Fibroblast of gingiva (primary cell): ENCODE results near the gene CRYBB2.
"Not testable (repeated sequence)": the region's sequence is repeated elsewhere in the genome, so short reads cannot be mapped to it uniquely, and the experiment has no call there.

Experiments
- DNase-seq: peaks from one replicate; pipeline ENCODE4 v3.0.0-alpha.2; 2011; ENCODE audit warnings: low read depth

CRYBB2 gene

DNA sequence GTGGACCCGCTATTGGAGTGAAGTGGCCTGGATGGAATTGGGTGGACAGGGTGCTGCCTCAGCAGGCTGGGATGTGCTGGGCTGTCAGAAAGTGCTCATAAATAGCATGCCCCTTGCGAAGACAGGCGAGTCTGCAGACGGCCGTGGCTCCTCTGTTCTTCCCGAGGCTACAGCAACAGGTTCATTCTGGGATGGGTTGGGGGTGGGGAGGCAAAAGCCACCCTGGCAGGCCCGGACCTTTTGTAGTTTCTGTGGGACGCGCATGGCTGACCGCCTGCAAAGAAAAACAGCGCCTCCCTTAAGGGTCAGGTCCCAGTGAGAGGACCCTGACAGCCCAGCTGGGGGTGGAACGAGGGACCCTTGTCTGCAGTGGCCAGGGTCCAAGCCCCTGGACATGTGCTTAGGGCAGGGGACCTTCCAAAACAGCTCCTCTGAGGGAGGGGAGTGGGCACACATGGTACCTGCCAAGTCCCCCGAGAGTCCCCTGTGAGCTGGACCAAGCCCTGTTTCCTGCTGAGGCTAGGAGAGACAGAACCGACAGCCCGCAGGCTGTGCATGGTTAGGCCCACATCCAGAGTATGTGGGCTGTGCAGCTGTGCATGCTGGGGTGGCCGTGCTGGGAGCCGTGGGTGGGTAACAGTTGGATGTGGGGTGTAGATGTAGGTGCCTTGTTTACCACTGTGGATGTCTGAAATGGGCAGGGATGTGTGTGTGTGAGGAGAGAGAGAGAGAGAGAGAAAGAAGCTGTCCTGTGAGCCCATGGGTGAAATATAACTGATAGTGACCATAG, 19.5 kb upstream of the CRYBB2 start, which contains the start of gene CRYBB3:
TSS of gene CRYBB3 (plus strand) at position 128 of the 790 bp plus-strand sequence. CDS start 1,539 bp downstream, outside the sequence.
- no peak for DNase-seq

DNA sequence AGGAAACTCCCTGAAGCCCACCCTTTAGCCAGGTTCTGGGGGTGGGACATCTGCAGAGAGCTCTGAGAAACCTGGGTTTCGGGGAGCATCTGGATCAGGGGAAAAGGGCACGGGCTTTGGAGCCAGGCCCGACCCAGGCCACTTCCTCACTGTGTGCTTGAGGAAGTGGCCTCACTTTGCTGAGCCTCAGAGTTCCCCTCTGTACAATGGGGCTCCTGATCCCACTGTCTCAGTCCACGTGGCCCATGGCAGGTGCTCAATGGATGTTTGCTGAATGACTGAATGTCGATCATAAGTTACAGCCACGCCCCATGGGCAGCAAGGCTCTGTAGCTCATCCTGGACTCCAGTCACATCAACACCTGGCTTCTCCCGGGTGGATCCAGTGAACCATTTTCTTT, 18.5 kb upstream of the CRYBB2 start:
- no peak for DNase-seq

DNA sequence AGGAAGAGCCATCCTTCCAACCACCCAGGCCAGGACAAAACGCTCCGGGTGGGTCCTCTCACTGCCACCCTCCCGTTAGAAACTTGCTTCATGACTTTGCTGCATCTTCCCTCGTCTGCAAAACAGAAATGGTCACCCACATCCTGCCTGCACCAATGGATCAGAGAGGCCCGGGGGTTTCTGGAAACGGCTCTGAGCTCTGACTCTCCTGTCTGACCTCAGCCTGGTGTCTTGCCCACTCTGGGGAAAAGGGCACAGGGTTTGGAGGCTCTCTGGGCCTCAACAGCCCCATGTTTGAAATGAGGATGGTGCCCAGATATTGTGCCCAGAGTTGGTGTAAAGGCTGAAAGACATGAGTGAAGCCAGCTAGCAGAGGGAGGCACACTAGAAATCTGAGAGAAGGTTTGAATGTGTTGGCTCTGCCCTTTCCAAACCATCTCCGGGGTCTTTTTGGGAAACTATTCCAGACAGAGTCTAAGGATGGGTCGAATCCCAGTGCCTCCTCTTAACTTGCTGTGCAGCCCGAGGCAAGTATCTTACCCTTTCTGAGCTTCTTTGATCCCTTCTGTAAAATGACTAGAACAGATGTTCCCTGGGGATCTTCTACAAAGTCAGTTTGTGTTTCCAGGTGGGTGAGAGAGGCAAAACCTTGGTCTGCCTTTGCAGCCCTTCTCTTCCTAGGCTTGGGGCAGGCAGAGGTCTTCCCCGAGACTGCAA, 17.7 kb upstream of the CRYBB2 start:
- DNase-seq: no peak

DNA sequence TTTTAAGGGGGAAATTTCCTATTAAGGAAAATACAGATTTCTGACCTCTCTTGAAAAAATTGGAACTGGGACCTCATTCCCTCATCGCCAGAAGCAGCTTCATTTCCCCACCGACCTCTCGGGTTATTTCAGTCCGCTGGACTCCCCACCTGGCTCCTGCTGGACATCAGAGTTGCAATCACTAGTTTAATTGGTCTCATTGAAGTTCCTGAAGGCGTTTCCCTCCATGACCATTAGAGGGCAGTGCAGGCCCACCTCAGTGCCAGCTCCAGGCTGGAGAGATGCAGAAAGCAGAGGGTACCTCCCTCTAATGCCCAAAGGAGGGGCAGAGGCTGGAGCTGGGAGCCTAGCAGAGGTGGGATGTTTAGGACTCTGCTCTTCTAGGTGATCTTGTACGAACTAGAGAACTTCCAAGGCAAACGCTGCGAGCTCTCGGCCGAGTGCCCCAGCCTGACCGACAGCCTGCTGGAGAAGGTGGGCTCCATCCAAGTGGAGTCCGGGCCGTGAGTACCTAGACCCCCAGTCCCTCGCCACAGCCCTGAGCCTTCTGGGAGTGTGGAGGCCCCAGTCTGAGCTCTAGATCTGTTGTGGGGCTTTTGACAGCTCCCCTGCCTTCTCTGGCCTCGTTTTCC, 17.0 kb upstream of the CRYBB2 start:
- DNase-seq: peak; percentile 42

DNA sequence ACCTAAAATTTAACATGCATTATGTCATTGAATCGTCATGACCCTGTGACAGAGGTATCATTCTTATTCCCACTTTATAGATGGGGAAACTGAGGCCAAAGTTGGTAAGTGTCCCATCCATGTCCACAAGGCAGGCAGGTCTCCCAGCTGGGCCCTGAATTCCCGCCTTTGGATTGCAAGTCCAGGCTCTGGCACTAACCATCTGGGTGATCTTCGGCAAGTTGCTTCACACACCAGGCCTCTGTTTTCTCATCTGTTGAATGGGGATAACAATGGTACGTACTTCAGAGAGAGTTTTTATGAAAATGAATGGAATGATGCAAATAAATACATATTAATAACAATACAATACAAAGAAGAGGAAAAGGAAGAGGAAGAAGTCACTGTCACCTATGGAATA, 16.4 kb upstream of the CRYBB2 start:
- DNase-seq: no peak

DNA sequence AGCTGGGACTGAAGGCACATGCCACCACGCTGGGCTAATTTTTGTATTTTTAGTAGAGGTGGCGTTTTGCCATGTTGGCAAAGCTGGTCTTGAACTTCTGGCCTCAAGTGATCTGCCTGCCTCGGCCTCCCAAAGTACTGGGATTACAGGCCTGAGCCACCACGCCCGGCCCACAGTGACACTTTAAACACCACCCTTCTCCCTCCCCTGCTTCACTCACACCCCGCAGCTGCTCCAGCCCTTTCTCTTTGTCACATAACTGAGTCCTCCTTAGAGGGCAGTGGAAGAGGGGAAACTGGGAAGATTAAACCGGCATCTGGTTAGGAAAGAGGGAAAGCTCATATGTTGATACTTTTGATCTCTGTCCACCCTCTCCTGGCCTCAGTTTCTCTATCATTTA, 14.9 kb upstream of the CRYBB2 start:
- not testable (repeated sequence) for DNase-seq

DNA sequence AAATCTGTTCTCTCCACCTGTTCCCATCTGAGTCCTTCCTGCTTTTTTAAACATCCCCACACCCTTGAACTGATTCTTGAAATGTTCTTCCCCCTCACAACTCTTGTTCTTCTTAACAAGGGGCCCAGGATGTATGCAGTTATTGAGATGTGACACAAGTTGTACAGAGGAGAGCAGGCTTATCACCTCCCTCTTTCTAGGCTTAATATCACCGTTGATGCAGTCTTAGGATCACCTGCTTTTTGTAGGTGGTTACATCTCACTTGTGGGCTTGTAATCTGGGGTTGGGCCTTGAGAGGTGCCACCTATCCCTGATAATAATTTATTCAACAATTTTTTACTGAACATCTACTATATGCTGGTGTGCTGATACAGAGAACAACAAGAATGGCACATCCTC, 13.6 kb upstream of the CRYBB2 start:
- no peak for DNase-seq

DNA sequence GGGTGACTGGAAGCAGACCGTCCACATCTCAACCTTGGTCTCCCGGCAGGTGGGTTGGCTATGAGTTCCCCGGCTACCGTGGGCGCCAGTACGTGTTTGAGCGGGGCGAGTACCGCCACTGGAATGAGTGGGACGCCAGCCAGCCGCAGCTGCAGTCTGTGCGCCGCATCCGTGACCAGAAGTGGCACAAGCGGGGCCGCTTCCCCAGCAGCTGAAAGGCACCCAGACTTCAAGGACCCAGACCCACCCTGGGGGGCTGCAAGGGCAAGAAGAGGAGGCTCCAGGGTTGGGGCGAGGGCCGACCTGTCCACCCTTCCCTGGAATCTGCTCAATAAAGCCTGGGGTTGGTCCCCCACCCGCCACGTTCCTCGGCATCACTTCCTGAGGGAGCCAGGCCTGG, 12.4 kb upstream of the CRYBB2 start:
- DNase-seq: no peak

DNA sequence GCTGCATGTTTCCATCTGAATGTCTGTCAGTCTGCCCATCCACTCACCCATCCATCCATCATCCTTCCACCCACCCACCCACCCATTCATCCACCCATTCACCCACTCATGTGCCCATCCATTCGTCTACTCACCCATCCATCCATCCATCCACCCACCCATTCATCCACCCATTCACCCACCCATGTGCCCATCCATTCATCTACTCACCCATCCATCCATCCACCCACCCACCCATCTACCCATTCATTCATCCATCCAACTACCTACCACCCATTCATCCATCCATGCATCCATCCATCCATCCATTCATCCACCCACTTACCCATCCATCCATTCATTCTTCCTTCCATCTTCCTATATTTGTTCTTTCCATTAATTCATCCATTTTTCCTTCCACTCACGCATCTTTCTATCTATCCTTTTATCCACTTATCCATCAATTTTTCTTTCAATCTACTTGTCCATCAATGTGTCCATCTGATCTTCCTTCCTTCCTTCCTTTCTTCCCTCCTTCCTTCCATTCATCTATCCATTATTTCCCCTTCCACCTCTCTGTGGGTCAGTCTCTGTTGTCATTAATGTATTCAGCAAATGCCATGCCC, 11.8 kb upstream of the CRYBB2 start:
- DNase-seq: no peak

DNA sequence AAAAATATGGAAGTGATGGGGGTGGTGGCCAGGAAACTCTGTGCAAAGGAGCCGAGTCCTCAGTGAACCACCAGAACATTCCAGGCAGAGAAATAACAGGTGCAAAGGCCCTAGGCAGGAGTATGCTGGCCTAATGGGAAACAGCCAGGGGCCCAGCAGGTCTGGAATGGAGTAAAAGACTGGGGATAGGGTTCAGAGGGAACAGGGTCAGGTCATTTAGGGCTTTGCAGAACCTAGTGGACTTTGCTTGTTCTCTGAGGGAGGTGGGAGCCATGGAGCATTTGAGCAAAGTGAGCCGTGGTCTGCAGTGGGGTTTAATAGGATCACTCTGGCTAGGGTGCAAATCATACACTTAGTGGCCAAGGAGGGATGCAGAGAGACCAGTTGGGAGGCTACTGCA, 11.1 kb upstream of the CRYBB2 start:
- DNase-seq: no peak

DNA sequence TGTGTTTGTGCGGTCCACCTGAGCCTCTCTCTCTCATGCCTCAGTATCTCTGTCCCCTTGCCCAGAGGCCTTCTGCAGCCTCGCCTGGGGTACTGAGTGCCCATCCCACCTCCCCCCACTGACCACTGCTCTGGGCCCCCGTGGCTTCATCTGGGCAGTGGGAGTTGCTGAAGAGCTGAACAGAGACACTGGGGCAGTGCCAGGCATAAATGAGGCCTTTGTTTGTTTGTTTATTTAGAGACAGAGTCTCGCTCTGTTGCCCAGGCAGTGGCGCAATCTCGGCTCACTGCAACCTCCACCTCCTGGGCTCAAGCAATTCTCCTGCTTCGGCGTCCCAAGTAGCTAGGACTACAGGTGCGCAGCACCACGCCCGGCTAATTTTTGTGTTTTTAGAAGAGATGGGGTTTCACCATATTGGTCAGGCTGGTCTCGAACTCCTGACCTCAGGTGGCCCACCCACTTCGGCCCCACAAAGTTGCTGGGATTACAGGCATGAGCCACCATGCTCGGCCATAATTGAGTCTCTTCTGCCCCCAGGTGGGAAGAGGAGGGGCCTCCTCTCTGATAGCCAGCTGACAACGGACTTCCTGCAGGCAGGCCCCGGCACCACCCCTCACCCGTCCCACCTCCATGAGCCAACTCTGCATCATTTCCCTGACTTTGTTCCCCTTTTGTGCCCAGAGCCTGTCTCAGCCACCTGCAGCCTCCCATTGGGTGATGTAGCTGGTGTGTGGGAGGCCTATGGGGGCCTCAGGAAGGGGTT, 10.5 kb upstream of the CRYBB2 start:
- DNase-seq: no peak

DNA sequence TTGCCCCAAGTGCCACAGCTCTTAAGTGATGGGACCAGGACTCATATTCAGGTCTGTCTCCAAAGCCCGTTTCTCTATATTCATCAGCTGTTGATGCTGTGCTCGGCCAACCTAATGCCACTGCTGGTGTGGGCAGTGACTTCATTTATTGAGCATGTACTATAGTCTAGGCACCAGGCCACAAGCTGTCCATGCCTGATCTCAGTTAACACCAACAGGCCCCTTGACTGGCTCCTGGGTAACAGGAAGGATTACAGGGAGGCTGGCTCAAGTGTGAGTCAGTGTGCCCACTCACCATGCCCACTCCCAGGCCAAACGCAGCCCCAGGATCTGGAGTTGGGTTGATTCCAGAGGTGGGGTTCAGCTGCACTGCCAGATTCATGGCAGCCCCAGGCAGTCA, 8.6 kb upstream of the CRYBB2 start:
- no peak for DNase-seq

DNA sequence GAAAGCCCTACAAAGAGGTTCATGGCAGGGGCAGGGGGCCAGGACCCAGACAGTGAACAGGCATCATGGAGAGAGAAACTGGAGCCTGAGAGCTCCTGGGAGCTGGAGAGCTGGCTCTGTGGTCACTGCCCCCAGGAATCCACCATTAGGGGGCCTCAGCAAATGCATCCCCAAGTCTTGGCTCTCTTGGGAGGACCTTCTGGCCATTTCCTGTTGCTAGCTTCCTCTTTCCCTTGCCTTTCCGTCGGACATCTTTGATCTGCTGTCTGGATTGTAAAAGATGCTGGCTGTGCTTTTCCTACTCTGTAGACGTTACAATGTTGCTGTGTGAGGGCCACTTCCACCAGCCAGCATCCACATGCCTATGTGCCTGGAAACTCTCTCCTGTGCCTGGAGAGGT, 7.1 kb upstream of the CRYBB2 start:
- no peak for DNase-seq

DNA sequence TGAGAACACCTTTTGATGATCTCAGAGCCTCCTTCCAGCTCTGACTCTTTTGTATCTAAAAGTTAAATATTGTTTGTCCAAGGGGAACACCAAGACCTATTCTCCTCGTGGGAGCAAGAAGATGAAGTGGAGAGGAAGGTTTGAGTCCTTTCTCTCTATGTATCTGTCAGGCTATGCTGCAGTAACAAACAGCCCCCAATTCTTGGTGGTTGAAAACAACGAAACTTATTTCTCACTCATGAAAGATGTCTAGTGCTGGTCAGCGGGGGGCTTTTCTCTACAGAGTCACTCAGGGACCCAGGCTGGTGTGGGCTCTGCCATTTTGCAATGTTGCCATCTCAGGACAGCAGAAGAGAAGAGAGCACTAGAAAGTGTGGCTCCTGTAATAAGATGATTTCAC, 6.2 kb upstream of the CRYBB2 start:
- DNase-seq: no peak

DNA sequence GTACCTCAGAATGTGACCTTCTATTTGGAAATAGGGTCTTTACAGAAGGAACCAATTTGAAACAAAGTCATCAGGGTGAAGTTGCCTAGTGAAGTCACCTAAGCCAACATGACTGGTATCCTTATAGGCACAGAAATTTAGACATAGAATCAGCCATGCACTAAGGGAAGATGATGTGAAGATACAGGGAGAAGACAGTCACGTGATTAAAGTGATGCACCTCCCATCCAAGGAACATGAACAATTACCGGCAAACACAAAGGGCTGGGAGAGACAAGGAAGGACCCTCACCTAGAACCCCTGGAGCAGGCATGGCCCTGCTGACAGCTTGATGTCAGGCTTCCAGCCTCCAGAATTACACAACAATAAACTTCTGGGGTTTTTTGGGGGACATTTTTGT, 3.2 kb upstream of the CRYBB2 start:
- DNase-seq: no peak

DNA sequence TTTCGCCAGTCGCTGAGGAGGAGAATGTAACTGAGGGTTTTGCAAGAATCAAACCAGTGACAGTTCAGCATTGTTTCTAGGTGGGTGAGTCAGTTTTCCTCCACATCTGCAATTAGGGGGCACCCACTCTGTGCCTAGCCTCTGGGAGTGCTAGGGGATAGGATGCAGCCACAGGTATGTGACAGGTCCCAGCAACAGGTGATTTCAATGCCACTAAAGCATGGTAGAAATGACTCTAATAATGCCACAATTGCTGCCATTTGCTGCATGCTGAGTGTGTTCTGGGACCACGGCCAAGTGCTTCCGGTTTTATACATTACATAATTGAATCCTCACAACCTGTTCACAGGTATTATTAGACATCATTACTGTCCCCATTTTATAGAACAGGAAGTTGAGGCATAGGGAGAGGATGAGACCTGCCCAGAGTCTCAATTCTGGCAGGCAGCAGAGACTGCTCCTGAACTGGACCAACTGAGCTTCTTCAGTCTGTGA, 556 bp downstream of the CRYBB2 start:
- DNase-seq: no peak

DNA sequence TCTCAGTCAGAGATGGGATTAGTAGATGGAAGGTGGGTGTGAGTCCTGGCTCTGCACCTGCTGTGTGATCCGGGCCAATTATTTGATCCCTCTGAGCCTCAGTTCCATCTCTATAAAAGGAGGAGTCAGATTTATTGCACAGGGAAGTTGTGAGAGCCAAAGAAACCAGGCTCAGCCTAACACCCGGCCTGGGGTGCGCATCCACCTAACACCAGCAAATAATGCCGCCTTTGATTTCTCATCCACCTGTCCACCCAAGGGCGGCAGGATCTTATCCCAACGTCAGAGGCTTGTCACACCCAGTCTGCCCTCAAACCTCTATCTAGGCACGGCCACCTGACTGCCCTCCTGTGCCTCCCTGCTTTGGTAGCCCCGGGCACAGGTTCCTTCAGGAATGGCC, 2.4 kb downstream of the CRYBB2 start:
- no peak for DNase-seq

DNA sequence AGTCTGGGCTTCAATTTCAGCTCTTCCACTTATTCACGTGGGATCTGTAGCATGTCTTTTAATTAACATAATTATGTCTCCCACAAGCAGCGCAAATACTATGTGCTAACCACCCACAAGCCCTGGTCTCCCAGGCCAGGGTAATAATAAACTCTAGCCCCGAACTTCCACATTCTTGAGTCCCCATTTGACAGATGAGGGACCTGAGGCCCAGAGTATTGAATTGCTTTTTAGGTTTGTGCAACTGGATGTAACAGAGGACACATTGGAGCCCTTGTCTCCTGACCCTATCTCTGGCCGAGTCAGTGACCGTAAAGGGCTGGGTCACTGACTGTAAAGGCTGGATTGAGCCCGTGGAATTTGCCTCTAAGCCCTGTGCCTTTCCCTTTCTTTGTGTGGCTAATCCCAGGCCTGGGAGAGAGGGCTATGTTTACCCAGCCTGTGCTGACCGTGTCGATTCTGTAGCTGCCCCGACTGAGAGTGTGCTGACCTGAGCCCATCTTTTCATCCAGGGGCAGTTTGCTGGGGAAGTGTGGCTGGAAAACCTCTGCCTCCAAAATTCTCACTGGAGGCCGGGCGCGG, 3.9 kb downstream of the CRYBB2 start:
- DNase-seq: no peak

DNA sequence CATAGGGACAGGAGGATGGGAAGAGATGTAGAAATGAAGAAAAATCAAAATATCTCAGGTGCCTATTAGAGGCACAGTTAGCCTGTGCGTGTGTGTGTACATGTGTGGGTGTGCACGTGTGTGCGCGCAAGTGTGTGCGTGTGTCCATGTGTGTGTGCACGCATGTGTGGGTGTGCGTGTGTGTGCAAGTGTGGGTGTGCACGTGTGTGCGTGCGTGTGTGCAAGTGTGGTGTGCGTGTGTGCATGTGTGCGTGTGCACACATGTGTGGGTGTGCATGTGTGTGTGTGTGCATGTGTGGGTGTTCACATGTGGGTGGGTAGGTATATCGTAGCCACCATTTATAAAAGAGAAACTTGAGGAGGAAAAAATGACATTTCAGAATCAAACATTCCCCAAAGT, 9.4 kb downstream of the CRYBB2 start:
- no peak for DNase-seq

DNA sequence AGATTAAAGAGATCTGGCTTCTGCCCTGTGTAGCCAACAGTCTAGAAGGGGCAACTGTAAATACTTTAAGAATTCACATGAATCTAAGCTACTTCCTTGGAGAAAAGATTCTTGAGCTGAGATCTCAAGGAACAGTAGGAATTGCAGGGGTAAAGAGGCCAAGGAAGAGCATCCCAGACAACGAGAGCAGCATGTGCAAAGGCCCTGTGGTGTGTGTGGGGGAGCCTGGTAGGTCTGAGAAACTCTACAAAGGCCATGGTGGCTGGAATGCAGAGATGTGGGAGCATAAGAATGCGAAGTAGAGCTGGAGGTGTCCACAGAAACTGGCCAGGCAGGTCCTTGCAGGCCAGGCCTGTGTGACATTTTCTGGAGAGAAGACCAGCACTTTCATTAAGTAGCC, 11.3 kb downstream of the CRYBB2 start:
- not testable (repeated sequence) for DNase-seq

DNA sequence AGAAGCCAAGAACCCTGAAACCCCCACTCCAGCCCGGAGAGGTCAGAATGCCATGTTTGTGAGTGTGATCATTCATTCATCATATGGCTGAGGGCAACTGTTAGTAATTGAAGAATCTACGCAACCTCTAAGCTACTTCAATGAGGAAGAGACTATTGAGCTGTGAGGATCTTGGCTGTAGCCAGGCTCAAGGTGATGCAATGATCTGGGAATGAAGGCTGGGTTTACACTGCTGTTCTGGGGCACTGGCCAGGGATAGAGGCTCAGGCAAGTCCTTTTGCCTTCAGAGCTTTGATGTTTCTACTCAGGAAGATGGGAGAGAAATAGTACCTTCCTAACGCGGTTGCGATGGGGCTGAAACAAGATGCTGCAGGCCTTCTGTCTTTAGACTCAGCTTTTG, 12.9 kb downstream of the CRYBB2 start:
- peak; percentile 40 for DNase-seq
